AG10803 (cell line): ENCODE results near the gene RXFP1.
A peak's percentile ranks its signal among the peaks of the same experiment; 100 is the strongest.
"Not testable (repeated sequence)": the region's sequence is repeated elsewhere in the genome, so short reads cannot be mapped to it uniquely, and the experiment has no call there.

Source experiments
- DNase-seq: peaks from one replicate; pipeline ENCODE4 v3.0.0; 2010; ENCODE audit warnings: low read depth
- H3K4me3 ChIP-seq: 2 replicates; pipeline ENCODE4 v1.5.1; 2011; ENCODE audit warnings: mild to moderate bottlenecking, low read length, control low read depth
- CTCF ChIP-seq: conservative IDR thresholded peaks from 2 replicates; pipeline ENCODE4 v1.5.1; 2011; ENCODE audit warnings: mild to moderate bottlenecking, low read length, control low read depth, inconsistent platforms

RXFP1 gene

GRCh38 chr4:158649111-158649680, 127.5 kb downstream of the RXFP1 start:
- H3K4me3 ChIP-seq: no peak overlapping the region
- peak; percentile 79 for DNase-seq
- TF ChIP-seq CTCF: no peak

DNA sequence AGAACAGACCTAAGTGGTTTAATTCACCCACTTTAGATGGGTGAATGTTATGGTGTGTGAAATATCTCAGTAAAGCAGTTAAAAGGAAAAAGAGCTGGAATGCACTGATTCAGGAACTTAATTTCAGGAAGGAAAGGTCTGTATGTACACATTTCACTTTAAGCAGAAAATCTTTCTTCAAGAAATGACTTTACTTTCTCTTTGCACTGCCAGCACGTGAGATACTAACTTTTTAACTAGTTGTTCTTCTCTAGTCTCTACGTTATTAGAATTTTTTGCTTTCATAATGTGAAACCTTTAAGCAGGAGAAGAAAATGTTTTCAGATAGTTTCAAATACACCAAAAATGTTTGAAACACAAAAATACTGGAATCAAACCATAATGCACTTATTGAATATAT, 131.2 kb downstream of the RXFP1 start:
- 0 out of 2 replicates have a peak overlapping the region, but pooled peaks have one; percentile 10 for H3K4me3 ChIP-seq
- DNase-seq: no peak
- no peak for TF ChIP-seq CTCF

GRCh38 chr4:158656439-158656838, 134.8 kb downstream of the RXFP1 start:
- TF ChIP-seq CTCF: no peak
- no peak overlapping the region for H3K4me3 ChIP-seq
- no peak for DNase-seq

DNA sequence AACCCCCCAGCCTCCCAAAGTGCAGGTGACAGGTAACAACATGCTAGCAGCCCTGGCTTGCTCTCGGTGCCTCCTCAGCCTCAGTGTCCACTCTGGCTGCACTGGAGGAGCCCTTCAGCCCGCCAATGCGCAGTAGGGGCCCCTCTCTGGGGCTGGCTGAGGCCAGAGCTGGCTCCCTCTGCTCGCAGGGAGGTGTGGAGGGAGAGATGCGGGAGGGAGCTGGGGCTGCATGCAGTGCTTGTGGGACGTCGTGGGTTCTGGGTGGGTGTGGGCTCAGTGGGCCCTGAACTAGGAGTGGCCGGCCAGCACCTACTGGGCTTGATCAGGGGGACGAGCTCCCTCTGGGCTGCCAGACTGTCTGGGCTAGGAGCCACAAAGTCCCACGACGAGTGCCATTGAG, 135.6 kb downstream of the RXFP1 start:
- no peak for DNase-seq
- TF ChIP-seq CTCF: no peak
- H3K4me3 ChIP-seq: no peak overlapping the region

DNA sequence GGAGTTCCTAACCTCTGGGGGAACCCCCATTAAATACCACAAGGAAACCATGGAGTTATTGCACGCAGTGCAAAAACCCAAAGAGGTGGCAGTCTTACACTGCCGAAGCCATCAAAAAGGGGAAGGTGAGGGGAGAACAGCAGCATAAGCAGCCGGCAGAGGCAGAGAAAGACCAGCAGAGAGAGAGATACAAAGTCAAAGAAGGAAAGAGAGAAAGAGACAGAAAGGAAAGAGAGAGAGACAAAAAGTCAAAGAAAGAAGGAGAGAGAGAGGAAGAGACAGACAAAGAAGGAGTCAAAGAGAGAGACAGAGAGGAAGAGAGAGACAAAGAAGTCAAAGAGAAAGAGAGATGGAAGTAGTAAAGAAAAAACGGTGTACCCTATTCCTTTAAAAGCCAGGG, 141.6 kb downstream of the RXFP1 start:
- DNase-seq, H3K4me3 ChIP-seq: not testable (repeated sequence)

DNA sequence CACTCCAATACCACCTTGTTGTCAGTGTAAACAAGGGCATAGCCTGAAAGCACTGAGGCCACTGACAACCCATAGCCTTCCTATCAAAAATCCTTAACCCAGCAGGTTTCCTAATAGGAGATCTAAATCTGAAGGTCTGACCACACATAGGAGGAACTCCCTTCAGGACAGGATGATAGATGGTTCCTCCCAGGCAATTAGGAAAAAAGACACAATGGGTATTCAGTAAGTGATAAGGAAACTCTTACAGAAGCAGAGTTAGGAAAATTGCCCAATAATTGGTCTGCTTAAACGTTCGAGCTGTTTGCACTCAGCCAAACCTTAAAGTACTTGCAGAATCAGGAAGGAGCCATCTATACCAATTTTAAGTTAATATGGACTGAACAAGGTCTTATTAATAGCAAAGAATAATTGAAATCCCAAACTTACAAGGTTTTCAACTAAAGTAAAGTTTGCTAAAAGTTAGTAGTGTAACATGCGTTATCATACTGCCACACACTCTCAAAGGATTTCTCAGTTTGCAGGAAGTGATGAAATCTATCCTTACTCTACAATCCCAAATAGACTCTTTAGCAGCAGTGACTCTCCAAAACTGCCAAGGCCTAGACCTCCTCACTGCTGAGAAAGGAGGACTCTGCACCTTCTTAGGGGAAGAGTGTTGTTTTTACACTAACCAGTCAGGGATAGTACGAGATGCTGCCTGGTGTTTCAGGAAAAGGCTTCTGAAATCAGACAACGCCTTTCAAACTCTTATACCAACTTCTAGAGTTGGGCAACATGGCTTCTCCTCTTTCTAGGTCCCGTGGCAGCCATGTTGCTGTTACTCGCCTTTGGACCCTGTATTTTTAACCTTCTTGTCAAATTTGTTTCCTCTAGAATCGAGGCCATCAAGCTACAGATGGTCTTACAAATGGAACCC, 142.3 kb downstream of the RXFP1 start:
- DNase-seq, H3K4me3 ChIP-seq: not testable (repeated sequence)

DNA sequence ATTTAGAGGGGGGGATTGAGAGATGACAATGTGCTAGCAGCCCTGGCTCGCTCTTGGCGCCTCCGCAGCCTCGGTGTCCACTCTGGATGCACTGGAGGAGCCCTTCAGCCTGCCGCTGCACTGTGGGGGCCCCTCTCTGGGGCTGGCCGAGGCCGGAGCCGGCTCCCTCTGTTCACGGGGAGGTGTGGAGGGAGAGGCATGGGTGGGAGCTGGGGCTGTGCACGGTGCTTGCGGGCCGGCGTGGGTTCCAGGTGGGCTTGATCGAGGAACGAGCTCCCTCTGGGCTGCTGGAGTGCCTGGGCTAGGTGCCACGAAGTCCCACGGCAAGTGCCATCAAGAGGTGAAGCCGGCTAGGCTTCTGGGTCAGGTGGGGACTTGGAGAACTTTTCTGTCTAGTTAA, 143.1 kb downstream of the RXFP1 start:
- DNase-seq: no peak
- H3K4me3 ChIP-seq: no peak overlapping the region
- no peak for TF ChIP-seq CTCF

DNA sequence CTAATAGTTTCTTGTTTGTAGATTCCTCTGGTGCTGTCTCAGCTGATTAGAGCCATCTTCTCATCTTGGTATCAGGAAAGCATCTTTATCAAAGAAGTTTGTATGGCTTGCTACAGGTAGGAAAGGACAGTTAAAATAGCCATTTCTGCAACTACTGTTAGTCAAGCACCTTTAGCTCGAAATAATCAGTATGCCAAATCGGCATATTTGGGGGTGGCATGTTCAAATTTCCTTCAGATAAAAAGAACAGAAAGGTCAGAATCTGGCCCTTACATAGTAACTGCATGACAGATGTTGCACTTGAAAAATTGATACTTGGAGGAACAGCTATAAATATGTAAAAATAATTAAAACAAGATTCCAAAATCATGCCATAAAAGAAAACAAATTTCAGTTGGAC, 145.2 kb downstream of the RXFP1 start:
- DNase-seq: no peak
- no peak overlapping the region for H3K4me3 ChIP-seq
- TF ChIP-seq CTCF: no peak
